ENCODE results near the gene UQCC5. TPM values are rescaled to one million over a fixed set of nuclear protein-coding genes. Genes with fewer than 3 reads are reported as not detected.
A peak's percentile ranks its signal among the peaks of the same experiment; 100 is the strongest.

Gene UQCC5
- total RNA-seq, 1 donor from 2014 or later = not detected

DNA sequence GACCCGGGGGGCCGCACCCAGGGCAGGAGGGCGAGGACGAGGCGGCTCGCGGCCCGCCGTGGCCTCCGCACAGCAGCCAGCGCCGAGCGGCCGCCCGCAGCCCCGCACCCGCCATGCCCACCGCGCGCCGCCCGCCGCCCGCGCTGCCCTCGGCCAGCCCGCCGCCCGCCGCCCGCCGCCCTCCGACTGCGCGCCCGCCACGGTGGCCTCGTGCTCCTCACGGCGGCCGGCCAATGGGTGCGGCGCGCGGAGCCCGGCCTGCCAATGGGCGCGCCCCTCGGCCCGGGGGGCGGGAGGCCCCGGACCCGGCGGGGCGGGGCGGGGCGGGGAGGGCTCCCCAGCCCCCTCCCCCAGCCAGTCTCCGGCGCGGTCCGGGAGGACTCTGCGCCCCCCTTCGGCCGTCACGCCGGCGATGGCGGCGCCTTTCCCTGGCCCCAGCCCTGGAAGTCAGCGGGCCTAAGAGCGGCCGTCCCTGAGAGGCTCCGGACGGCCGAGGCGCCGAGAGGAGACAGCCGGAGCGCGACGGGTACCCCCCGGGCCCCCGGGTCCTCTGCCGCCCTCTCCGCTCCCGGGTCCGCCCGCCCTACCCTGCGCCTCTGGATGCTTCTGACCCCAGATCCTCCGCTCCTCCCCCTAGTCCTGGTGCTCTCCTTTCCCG is 2.7 kb upstream of the UQCC5 start, which contains the start of gene NT5DC2:
Gene NT5DC2, minus strand, starts transcription at position 235 of the 658 bp plus-strand sequence. Its CDS starts 120 bp downstream, at position 115.
- DNase-seq (ENCODE audit: low spot score in 2 of 2) = peak in 1 of 2 donors; percentile 86
- peak within 1 kb of the TSS; percentile 79 to 89 for H3K27ac ChIP-seq
- no peaks in the 10 kb centered on the region for H3K9me3 ChIP-seq
- H3K4me1 ChIP-seq = peaks cover 15 to 31% of the 10 kb centered on the region in 2 donors
- TF ChIP-seq, protein P1, sequence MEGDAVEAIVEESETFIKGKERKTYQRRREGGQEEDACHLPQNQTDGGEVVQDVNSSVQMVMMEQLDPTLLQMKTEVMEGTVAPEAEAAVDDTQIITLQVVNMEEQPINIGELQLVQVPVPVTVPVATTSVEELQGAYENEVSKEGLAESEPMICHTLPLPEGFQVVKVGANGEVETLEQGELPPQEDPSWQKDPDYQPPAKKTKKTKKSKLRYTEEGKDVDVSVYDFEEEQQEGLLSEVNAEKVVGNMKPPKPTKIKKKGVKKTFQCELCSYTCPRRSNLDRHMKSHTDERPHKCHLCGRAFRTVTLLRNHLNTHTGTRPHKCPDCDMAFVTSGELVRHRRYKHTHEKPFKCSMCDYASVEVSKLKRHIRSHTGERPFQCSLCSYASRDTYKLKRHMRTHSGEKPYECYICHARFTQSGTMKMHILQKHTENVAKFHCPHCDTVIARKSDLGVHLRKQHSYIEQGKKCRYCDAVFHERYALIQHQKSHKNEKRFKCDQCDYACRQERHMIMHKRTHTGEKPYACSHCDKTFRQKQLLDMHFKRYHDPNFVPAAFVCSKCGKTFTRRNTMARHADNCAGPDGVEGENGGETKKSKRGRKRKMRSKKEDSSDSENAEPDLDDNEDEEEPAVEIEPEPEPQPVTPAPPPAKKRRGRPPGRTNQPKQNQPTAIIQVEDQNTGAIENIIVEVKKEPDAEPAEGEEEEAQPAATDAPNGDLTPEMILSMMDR (IDR thresholded peaks at IDR 0.05) = no peak
- intact Hi-C loops (cut with DNase I) = loop anchor here (5.0 to 10.0 kb wide), 2 partner anchors 246 to 361 kb away; partner anchors contain the start of genes GLYCTK and STIMATE
- no peaks in the 10 kb centered on the region for H3K27me3 ChIP-seq
- H3K4me3 ChIP-seq = peak within 1 kb of the TSS; percentile 78 to 80
- H3K36me3 ChIP-seq = no peaks in the 10 kb centered on the region

DNA sequence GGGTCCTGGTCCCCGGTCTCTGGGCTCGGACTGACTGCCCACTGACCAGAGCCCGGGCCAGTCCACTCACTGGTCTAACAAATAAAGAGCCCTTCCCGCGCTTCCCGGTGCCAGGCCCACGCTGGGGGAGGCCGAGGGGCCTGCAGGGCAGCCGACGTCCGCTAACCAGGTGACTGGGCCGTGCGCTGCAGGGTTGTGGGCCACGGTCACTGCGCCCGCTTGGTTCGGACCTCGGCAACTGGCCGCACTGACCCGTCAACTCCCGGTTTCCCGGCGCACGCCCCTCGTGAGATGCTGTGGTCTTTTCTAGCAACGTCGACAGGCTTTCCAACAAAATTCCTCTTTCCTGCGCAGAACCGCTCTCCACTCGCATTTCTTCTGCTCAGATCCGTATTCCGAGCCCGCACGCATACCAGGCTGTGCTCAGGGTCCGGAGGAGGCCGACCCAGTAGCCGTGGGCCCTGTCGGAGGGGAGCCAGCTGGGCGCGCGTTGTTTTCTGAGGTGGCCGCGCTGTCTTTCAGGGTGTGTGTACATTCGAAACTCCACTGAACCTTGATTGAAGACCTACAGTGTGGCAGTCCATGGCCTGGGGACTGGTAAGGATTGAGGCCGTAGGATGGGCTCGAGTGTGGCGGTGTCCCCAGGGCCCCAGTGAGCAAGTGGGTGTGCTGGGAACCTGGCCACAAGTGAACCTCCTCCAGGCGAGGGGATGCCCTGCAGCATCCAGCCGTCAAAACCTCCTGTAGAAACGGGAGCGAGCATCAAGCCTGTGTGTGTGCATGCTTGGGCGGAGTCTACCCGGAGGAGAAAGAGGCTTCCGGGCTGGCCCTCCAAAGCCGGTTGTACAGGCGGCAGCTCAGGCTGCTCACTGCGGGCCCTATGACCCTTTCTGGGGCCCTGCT is 1.9 kb upstream of the UQCC5 start:
- H3K9me3 ChIP-seq = no peaks in the 10 kb centered on the region
- peaks cover 15 to 35% of the 10 kb centered on the region in 2 donors for H3K4me1 ChIP-seq
- H3K36me3 ChIP-seq = no peaks in the 10 kb centered on the region
- peak overlapping the region; percentile 79 to 89 for H3K27ac ChIP-seq
- DNase-seq (ENCODE audit: low spot score in 2 of 2) = peak in 1 of 2 donors; percentile 76
- TF ChIP-seq, protein P1 (IDR thresholded peaks at IDR 0.05) = no peak
- no peaks in the 10 kb centered on the region for H3K27me3 ChIP-seq
- H3K4me3 ChIP-seq = peak overlapping the region; percentile 78 to 80
- intact Hi-C loops (cut with DNase I) = loop anchor here (5.0 to 10.0 kb wide), 4 partner anchors 153 to 382 kb away; partner anchors contain the start of genes GLYCTK, GNL3, PBRM1 and POC1A

DNA sequence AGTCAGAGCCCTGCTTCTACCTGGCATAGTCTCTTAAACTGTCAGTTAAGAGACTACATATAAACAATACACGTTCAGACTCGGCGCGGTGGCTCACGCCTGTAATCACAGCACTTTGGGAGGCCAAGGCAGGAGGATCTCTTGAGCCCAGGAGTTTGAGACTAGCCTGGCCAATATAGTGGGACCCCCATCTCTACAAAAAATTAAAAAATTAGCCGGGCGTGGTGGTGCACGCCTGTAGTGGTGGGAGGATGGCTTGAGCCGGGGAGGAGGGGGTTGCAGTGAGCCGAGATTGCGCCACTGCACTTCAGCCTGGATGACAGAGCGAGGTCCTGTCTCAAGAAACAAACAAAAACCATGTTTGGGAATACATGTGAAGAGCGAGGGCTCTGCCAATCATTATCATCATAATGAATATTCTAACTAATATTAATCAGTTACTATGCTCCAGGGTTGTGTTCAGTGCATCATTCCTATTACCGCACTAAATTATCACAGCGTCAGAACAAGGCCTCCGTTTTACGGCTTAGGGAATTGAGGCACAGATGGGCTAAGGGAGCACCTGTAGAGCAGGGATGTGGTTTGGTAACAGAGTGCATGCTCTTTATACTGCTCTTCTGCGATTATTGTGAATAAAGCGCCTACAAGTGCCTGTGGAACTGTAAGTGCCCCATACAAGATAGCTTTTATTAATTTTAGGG is 844 bp upstream of the UQCC5 start:
- Histone ChIP-seq H3K4me1 (peaks cover 15 to 28% of the 10 kb centered on the region in 2 donors), H3K4me3 (peak overlapping the region in 1 of 2 donors; percentile 36), H3K36me3 (no peaks in the 10 kb centered on the region), H3K27me3 (no peaks in the 10 kb centered on the region), H3K27ac (peak overlapping the region; percentile 29 to 89), H3K9me3 (no peaks in the 10 kb centered on the region)
- intact Hi-C loops (cut with DNase I) = loop anchor here (2.0 to 10.0 kb wide), 5 partner anchors 63 to 383 kb away; partner anchors contain the start of genes GNL3, NISCH, PBRM1 and POC1A
- TF ChIP-seq, protein P1 (IDR thresholded peaks at IDR 0.05) = no peak
- DNase-seq (ENCODE audit: low spot score in 2 of 2) = no peak

DNA sequence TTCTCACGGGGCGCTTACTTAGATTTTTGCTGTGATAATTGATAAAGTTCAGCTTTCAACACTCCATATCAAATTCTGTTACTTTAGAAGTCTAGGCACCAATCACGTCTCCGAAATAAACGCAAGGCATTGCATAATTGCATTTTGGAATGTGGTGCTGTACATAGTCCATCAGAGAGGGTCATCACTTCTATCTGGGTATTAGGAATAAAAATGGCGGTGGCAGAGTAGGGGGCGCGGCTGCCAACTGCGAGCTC is 365 bp upstream of the UQCC5 start:
- Histone ChIP-seq H3K27ac (peak overlapping the region; percentile 29 to 86), H3K9me3 (no peaks in the 10 kb centered on the region), H3K4me3 (peak overlapping the region in 1 of 2 donors; percentile 36), H3K36me3 (peaks cover 0 to 4% of the 10 kb centered on the region in 2 donors), H3K4me1 (peaks cover 15 to 28% of the 10 kb centered on the region in 2 donors), H3K27me3 (no peaks in the 10 kb centered on the region)
- no peak for DNase-seq (ENCODE audit: low spot score in 2 of 2)
- TF ChIP-seq, protein P1 (IDR thresholded peaks at IDR 0.05) = no peak
- intact Hi-C loops (cut with DNase I) = loop anchor here (2.0 to 10.0 kb wide), 5 partner anchors 63 to 384 kb away; partner anchors contain the start of genes GNL3, NISCH, PBRM1 and POC1A

DNA sequence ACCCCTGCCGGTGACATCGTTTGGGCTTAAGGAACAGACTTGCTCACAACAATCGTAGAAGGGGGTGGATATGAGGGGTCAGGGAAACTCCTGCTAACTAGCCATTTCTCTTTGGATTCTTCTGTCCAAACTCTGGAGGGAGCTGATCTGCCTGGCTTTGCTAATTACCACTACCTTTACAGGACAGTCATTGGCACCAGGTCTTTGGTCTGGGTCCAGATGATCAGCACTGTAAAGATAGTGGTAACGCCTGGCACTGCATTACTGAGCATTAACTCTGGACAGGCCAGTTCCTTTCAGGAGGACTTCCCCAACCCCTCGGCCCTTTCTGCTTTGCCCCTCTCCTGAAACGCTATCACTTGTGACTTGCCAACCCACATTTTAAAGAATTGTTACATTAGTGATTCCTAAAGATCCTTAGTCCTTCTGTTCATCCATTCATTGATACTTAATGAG is 788 bp downstream of the UQCC5 start:
- H3K4me1 ChIP-seq = peaks cover 15 to 28% of the 10 kb centered on the region in 2 donors
- intact Hi-C loops (cut with DNase I) = loop anchor here (2.0 to 10.0 kb wide), 5 partner anchors 64 to 385 kb away; partner anchors contain the start of genes GNL3, NISCH, PBRM1 and POC1A
- H3K27me3 ChIP-seq = no peaks in the 10 kb centered on the region
- peaks cover 0 to 10% of the 10 kb centered on the region in 2 donors for H3K36me3 ChIP-seq
- no peaks in the 10 kb centered on the region for H3K9me3 ChIP-seq
- H3K4me3 ChIP-seq = peak overlapping the region; percentile 74 to 78
- peak overlapping the region; percentile 80 to 86 for H3K27ac ChIP-seq
- TF ChIP-seq, protein P1 (IDR thresholded peaks at IDR 0.05) = no peak
- no peak for DNase-seq (ENCODE audit: low spot score in 2 of 2)
